ENCODE data around the gene TPBG.

Gene TPBG

DNA sequence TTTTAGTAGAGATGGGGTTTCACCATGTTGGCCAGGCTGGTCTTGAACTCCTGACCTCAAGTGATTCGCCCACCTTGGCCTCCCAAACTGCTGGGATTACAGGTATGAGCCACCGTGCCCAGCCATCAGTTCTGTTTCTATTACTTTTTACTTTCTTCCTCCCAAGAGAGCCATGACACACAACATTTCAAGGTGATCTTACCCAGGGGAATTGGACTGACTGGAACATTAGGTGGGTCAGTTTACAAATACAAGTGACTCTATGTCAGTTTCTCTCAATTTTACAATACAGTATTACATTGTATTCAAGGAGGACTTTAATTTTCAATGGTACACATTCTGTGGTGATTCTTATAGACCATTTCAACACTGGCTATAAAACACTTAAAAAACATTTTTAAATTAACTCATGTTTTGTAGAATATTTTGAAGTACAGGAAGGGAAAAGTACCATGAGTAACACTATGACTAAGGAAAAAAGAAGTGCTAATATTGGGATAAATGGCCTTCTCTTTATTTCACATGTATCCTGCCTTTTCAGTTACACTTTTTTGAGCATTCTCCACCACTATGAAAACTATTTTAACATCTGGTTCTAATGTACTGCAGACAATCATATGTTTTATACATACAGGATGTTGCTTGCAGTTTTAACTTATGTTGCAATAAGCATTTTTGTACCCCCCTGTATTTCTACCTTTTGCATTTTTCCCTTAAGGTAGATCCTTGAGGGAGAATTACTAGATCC is 8.4 kb downstream of the TPBG start:
- Histone ChIP-seq H3K36me3 (ENCODE audit: low read depth) (peaks cover 76% of the 10 kb centered on the region), H3K27ac (ENCODE audit: poor library complexity, severe bottlenecking) (peak overlapping the region; percentile 93), H3K9me3 (ENCODE audit: severe bottlenecking) (peaks cover 2% of the 10 kb centered on the region), H3K27me3 (ENCODE audit: insufficient read depth, poor library complexity, severe bottlenecking) (no peaks in the 10 kb centered on the region), H3K4me1 (ENCODE audit: insufficient read depth, poor library complexity, severe bottlenecking) (peaks cover 51% of the 10 kb centered on the region), H3K4me3 (ENCODE audit: severe bottlenecking) (no peak overlapping the region)
- peak; percentile 48 for ATAC-seq (ENCODE audit: low read depth)
- no peak for TF ChIP-seq CTCF (IDR thresholded peaks at IDR 0.05; ENCODE audit: poor library complexity, severe bottlenecking)
- no peak for DNase-seq (ENCODE audit: low spot score)

DNA sequence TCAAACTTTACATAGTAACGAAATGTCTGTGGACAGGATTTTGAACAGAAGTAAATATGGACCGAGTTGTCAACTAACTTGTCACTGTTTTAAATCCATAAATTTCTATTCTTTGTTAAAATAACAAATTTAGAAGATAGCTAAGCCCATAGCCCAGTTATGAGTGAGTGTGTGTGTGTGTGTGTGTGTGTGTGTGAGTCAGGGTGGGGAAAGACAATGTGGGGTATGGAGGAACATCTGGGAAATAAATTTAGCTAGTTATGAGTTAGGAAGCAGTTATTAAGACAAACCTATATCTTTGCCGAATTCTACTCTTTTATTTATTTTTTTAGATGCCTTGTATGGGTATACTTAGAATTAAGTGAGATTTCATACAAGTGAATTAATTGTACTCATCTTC is 9.0 kb downstream of the TPBG start:
- DNase-seq (ENCODE audit: low spot score) (no peak), ATAC-seq (ENCODE audit: low read depth) (no peak)
- H3K4me3 ChIP-seq (ENCODE audit: severe bottlenecking), result no peak overlapping the region
- H3K4me1 ChIP-seq (ENCODE audit: insufficient read depth, poor library complexity, severe bottlenecking), result peaks cover 44% of the 10 kb centered on the region
- no peaks in the 10 kb centered on the region for H3K27me3 ChIP-seq (ENCODE audit: insufficient read depth, poor library complexity, severe bottlenecking)
- H3K36me3 ChIP-seq (ENCODE audit: low read depth), result peaks cover 70% of the 10 kb centered on the region
- no peak for TF ChIP-seq CTCF (IDR thresholded peaks at IDR 0.05; ENCODE audit: poor library complexity, severe bottlenecking)
- H3K9me3 ChIP-seq (ENCODE audit: severe bottlenecking), result peaks cover 2% of the 10 kb centered on the region
- H3K27ac ChIP-seq (ENCODE audit: poor library complexity, severe bottlenecking), result peak overlapping the region; percentile 93

GRCh38 chr6:82374516-82374915 is 10.9 kb downstream of the TPBG start:
- ATAC-seq (ENCODE audit: low read depth), result no peak
- H3K4me3 ChIP-seq (ENCODE audit: severe bottlenecking), result no peak overlapping the region
- H3K9me3 ChIP-seq (ENCODE audit: severe bottlenecking), result peaks cover 2% of the 10 kb centered on the region
- DNase-seq (ENCODE audit: low spot score), result no peak
- H3K36me3 ChIP-seq (ENCODE audit: low read depth), result peaks cover 54% of the 10 kb centered on the region
- no peak for TF ChIP-seq CTCF (IDR thresholded peaks at IDR 0.05; ENCODE audit: poor library complexity, severe bottlenecking)
- no peak overlapping the region for H3K27ac ChIP-seq (ENCODE audit: poor library complexity, severe bottlenecking)
- no peaks in the 10 kb centered on the region for H3K27me3 ChIP-seq (ENCODE audit: insufficient read depth, poor library complexity, severe bottlenecking)
- peaks cover 26% of the 10 kb centered on the region for H3K4me1 ChIP-seq (ENCODE audit: insufficient read depth, poor library complexity, severe bottlenecking)

- no peak for TF ChIP-seq CTCF (IDR thresholded peaks at IDR 0.05; ENCODE audit: poor library complexity, severe bottlenecking)
- Histone ChIP-seq H3K4me3 (ENCODE audit: severe bottlenecking) (no peak overlapping the region), H3K9me3 (ENCODE audit: severe bottlenecking) (peaks cover 2% of the 10 kb centered on the region), H3K27me3 (ENCODE audit: insufficient read depth, poor library complexity, severe bottlenecking) (no peaks in the 10 kb centered on the region), H3K27ac (ENCODE audit: poor library complexity, severe bottlenecking) (no peak overlapping the region), H3K4me1 (ENCODE audit: insufficient read depth, poor library complexity, severe bottlenecking) (peaks cover 7% of the 10 kb centered on the region), H3K36me3 (ENCODE audit: low read depth) (peaks cover 46% of the 10 kb centered on the region)
- ATAC-seq (ENCODE audit: low read depth), result no peak
- no peak for DNase-seq (ENCODE audit: low spot score)
Measured at GRCh38 chr6:82376636-82377035, 13.0 kb downstream of the TPBG start.

DNA sequence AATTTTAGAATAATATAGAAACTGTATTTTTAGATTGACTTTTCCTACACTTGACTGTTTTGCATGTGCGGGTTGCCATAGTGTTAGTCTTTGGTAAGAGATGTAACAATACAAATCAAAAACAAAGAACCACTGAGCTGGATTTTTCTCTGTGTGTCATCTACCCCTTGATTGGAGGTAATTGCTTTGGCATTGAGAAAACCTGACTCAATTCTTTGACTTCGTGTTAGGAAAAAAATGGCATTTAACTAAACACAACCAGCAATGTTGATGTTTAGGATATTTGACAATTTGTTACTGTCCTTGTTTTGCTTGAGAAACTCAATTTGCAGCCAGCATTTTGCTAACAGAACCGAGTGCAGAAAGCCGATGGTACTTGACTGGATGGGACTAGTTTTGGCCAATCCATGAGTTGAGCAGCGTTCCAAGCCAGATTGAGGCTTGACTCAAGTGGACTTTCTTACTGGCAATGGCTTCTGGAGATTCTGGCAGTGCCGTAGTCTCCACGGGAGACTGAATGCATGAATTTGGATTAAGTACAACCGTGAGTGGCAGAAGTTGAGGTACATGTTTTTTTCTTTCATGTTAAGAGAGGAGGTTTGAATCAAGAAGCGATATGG is 17.1 kb downstream of the TPBG start:
- Histone ChIP-seq H3K27me3 (ENCODE audit: insufficient read depth, poor library complexity, severe bottlenecking) (no peaks in the 10 kb centered on the region), H3K4me3 (ENCODE audit: severe bottlenecking) (no peak overlapping the region), H3K4me1 (ENCODE audit: insufficient read depth, poor library complexity, severe bottlenecking) (peaks cover 22% of the 10 kb centered on the region), H3K9me3 (ENCODE audit: severe bottlenecking) (no peaks in the 10 kb centered on the region), H3K27ac (ENCODE audit: poor library complexity, severe bottlenecking) (no peak overlapping the region), H3K36me3 (ENCODE audit: low read depth) (peaks cover 24% of the 10 kb centered on the region)
- TF ChIP-seq CTCF (IDR thresholded peaks at IDR 0.05; ENCODE audit: poor library complexity, severe bottlenecking), result no peak
- ATAC-seq (ENCODE audit: low read depth) (no peak), DNase-seq (ENCODE audit: low spot score) (no peak)
